HG03039 (cell line): Measurements from ENCODE around the gene TPPP2.
A peak's percentile ranks its signal among the peaks of the same experiment; 100 is the strongest.

Source experiments
- ATAC-seq: cut with Tn5 transposase; IDR thresholded peaks from one replicate; pipeline ENCODE4 v1.9.1; 2021; ENCODE audit warnings: mild to moderate bottlenecking, moderate library complexity; ENCODE audit not compliant: unreplicated experiment

Gene TPPP2

DNA sequence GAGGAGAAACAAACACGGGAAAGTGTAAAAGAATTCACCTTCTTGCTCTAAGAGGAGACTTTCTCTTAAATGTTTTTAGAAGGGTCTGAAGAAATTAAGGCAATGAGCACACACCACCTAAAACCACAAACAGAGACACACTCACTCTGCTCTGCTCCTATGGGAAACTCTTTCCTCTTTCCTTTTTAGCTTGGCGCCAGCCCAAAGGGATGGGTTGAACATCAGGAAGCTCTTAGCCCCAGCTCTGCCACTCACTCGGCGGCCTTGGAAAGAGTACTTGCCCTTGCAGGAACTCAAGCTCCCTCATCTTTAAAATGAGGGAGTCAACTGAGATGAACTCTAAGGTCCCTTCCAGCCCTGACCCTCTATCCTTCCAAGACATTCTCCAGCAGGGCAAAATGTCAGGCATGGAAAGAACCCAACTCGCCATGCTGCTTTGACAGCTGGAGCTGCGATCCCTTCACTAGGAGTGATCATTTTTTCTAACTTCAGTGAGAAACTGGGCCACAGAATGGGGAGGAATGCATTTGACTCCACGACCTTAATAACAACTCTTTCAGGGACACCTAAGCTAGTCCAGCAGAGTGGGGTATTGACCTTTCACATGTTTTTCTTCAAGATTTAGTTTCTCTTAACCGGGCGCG lies 26.6 kb downstream of the TPPP2 start:
- no peak for ATAC-seq

DNA sequence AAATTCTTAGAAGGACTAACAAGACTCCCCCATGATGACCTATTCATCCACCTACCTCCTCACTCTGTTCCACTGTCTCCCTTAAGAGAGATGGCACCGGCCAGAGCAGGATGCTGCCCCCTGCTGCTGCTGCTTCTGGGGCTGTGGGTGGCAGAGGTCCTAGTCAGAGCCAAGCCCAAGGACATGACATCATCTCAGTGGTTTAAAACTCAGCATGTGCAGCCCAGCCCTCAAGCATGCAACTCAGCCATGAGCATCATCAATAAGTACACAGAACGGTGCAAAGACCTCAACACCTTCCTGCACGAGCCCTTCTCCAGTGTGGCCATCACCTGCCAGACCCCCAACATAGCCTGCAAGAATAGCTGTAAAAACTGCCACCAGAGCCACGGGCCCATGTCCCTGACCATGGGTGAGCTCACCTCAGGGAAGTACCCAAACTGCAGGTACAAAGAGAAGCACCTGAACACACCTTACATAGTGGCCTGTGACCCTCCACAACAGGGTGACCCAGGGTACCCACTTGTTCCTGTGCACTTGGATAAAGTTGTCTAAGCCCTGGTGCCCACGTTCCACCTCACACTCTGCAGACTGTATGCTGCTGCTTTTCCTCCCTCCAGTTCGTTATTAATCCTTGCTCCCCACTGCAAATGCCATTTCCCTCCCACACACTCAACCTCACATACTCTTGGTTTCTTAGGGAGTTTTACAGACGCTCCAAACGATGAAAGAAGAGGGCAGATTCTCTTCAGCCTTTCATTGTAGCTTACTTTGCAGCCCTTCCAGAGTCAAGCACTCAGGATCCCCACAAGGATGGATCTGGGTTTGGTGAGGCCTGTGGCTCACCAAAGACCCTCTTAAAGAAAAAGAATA lies 28.0 kb downstream of the TPPP2 start, which contains the start of gene RNASE8:
RNASE8 (plus strand) TSS at position 20 of the 873 bp plus-strand sequence; CDS start at position 91, 71 bp downstream.
- ATAC-seq, result no peak

DNA sequence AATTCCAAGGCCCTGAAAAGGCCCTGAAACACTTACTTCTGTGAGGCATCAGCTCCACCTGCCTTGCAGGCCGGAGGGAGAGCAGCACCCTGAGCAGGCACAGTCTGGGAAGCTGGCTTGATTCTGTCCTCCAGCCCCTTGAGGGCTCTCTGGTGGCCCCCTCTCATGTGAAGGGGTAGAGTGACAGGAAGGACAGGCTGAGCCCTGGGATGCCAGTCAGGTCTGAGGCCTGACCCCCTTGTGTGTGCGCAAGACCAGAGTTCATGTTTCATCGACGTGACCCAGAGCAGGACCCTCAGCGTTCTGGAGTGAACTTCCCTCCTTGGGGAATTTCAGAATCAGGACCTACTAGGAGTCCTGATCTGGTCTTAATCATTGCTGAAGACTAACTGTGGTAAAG lies 28.9 kb downstream of the TPPP2 start:
- no peak for ATAC-seq

DNA sequence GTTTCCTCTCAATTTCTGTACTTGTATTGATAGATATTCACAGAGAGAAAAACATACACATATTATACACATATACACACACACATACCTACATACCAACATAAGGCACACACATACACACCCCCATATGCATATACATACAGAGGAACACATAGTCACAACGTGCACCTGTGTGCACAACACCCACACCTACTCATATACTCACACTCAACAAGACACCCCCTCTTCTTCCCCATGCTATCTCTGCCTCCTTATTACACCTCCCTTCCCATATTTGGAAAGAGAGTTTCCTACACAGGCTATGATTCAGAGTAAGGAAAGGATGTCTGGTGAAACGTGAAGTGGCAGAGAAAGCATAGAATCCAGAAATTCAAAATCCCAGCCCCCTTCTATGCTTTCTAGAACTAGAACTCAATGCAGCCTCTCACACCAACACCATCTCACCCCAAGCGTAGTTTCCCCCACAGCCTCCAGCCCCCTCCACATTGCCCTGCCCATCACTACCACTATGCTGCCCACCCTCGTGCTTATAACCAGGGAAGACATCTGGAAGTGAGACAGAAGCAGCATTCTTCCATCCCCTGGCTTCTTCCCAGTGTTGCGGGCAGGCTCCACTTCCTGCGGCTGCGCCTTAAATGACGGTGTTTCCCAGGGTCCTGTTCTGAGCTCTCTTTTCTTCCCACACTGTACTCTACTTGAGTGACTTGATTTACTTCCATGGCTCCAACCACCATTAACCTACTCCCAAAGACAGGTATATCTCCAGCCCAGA lies 30.0 kb downstream of the TPPP2 start:
- no peak for ATAC-seq

- ATAC-seq, result no peak
Observed at GRCh38 chr14:21060614-21061346, 30.8 kb downstream of the TPPP2 start.

- no peak for ATAC-seq
Observed at GRCh38 chr14:21061347-21061668, 31.3 kb downstream of the TPPP2 start.

- ATAC-seq, result no peak
Observed at GRCh38 chr14:21063479-21063878, 33.5 kb downstream of the TPPP2 start.

DNA sequence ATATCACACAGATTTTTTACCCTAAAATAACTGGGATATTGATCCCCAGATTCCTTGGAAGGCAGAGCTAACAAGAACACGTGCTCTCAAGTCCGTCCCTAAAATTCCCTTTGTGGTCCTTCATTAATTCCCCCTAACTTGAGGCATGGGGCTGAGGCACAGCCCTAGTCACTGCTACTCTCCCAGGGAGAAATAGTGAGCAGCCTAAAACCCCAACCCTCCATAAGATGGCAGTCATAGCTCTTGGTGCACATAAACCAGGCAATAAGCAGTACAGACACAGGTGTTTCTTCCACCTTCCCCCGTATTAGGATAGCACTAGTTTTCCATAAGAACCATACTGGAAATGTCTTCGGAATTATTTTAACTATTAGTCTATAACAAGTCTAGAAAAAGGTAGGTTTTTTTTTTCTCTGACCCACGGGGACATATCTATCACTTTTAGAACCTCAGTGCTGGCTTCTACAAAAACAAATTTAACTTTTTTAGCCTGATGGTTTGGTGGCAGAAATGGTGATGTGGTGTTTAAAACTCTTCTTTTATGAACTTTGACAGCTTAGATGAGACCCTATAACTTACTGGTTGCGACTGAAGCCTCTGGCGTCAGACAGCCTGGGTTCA lies 37.0 kb downstream of the TPPP2 start:
- ATAC-seq, result no peak

GRCh38 chr14:21068521-21069387 lies 38.7 kb downstream of the TPPP2 start:
- ATAC-seq, result no peak

DNA sequence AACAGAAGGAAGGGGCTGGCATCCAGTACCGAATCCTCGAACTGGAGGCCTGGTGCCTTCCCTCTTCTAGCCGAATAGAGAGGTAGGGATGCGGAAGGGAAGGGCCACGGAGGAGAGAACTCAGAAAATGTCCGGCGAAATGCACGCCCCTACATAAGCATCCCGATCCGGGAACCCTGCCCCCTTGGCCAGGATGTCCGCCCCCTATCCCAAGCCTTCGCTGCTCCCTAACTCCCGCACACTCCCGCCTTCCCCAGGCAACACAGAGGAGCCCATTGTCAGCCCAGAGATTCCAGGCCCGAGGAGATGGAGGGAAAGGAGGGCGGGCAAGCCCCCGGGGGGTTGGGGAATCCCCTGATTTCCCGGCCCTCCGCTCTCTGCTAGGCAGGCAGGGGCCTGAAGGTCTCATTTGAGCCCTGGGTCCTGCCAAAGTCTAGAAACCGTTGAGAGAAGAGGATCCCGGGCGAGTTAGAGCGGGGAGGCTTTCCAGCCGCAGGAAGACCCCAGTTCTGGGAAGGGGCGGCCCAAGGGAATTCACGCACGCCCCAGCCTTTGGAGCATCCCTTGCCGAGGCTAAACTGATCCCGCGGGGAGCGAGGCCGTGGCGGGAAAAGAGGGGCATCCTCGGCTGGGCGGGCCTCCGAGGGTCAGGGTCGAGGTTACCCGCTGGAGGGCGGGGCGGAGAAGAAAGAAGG lies 39.5 kb downstream of the TPPP2 start:
- no peak for ATAC-seq

GRCh38 chr14:21070083-21070609 lies 40.1 kb downstream of the TPPP2 start, which contains the start of gene ARHGEF40:
ARHGEF40 (plus strand) TSS chr14:21070304; CDS start chr14:21070397, 93 bp downstream.
- no peak for ATAC-seq

DNA sequence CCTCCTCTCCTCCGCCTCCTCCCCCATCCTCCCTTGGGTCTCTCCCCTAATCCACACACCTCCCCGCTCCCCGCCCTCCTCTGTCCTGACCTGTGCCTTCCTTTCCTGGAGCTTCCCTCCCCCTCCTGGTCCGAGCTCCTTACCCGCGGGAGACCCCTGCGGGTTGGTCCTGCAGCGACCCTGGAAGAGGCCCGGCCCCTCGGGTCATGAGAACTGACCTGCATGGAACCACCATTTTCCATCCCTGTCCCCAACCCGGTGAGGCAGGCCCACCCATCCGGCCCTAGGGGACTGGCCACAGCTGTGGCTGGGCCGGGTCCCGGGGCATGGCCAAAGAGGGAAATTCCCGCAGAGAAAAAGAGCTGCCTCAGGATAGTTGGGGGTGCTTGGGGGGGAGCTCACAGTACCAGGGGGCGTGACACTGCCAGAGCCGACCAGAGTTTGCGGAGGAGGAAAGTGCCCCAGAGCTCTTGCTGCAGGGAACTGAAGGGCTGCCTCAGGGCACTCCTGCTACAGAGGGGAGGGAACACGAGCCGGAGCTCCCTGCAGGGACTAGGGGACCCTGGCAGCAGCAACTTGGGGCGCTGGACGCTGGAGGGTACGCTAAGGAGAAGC lies 40.7 kb downstream of the TPPP2 start:
- ATAC-seq, result peak; percentile 8

- peak; percentile 57 for ATAC-seq
Observed at GRCh38 chr14:21071225-21072030, 41.4 kb downstream of the TPPP2 start.

- no peak for ATAC-seq
Observed at GRCh38 chr14:21072031-21072473, 42.0 kb downstream of the TPPP2 start.

DNA sequence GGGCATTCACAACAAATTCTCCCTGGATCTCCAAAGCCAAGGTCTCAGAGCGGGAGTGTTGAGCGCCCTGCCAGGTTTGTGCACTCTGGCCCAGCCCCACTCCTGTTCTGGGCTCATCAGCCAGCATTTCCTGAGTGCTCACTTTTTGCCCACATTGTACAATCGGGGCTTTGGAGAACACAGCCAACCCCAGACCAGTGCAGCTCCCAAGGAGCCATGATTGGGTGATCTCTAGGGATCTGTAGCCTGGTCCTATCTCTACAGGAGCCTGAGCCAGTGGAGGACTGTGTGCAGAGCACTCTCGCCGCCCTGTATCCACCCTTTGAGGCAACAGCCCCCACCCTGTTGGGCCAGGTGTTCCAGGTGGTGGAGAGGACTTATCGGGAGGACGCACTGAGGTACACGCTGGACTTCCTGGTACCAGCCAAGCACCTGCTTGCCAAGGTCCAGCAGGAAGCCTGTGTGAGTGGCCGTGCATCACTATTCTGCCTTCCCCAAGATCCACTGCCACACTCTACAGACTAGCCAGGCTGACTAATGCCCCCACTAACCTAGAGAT lies 42.8 kb downstream of the TPPP2 start:
- ATAC-seq, result no peak

DNA sequence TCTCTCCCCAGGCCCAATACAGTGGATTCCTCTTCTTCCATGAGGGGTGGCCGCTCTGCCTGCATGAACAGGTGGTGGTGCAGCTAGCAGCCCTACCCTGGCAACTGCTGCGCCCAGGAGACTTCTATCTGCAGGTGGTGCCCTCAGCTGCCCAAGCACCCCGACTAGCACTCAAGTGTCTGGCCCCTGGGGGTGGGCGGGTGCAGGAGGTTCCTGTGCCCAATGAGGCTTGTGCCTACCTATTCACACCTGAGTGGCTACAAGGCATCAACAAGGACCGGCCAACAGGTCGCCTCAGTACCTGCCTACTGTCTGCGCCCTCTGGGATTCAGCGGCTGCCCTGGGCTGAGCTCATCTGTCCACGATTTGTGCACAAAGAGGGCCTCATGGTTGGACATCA lies 43.9 kb downstream of the TPPP2 start:
- ATAC-seq, result no peak
